Mononuclear cell (primary cell): ENCODE measurements around the gene RNF220. TPM values are rescaled to one million over a fixed set of nuclear protein-coding genes. Genes with fewer than 3 reads are reported as not detected.

ENCODE experiments used
- H3K27me3 ChIP-seq: 2 replicates; pipeline ENCODE4 v1.6.0; 2011; ENCODE audit warnings: low read length, control low read depth; ENCODE audit not compliant: insufficient read depth
- H3K4me1 ChIP-seq: 2 replicates; pipeline ENCODE4 v1.5.1; 2011; ENCODE audit warnings: mild to moderate bottlenecking, low read length, control low read depth; ENCODE audit not compliant: insufficient read depth
- H3K4me3 ChIP-seq: 2 replicates; pipeline ENCODE4 v1.5.1; 2011; ENCODE audit warnings: mild to moderate bottlenecking, low read length, moderate library complexity
- H3K9me3 ChIP-seq: 2 replicates; pipeline ENCODE4 v1.5.1; 2011; ENCODE audit warnings: low read depth, mild to moderate bottlenecking, control low read depth, low read length
- total RNA-seq: library from RNA; depleted of rRNA; stranded (reverse); fragments of >200 nt; gene quantifications from one replicate; pipeline ENCODE4 v1.2.3, GENCODE V29; 2012

Gene RNF220
- 61.4 TPM for total RNA-seq

DNA sequence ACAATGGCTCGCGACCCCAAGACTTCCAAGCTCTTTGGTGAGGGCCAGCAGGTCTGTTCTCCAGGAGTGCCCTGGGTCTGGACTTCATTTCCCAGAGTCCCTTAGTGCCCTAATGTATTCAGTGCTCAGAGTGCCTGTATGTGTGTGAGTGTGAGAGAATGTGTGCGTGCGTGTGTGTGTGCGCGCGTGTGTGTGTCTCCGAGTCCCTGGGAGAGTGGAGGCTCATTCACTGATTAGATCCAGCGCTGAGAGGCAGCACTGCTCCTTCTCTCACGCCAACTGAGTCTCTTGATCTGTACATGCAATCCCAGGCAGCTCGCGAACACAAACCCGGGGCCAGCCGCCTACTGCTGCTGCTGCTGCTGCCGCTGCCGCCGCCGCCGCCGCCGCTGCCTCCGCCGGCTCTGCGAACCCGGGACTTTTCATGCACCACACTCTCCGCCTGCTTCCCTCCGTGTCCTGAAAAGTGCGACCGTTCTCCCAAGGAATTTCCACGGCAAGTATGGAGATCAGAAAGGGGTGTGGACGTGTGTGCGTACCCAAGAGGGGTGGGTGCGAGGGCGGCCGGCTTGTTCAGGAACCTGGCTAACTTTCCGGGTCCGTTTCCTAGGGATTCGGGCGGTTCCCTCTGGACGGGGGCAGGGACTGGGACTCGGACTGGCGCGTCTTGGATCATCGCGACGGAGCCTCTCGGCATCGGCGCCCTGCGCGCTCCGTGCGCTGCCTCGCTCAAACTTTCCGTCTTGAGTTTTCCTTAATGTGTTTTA lies at the start of gene RNF220:
Gene RNF220, plus strand, starts transcription at position 225 of the 767 bp plus-strand sequence.
- Histone ChIP-seq H3K4me3 (peak within 1 kb of the TSS; percentile 43), H3K27me3 (peaks cover 75% of the 10 kb centered on the region), H3K9me3 (no peaks in the 10 kb centered on the region), H3K4me1 (peaks cover 49% of the 10 kb centered on the region)

- Histone ChIP-seq H3K9me3 (no peaks in the 10 kb centered on the region), H3K4me1 (peaks cover 21% of the 10 kb centered on the region), H3K27me3 (no peaks in the 10 kb centered on the region), H3K4me3 (peak overlapping the region; percentile 70)
Observed at GRCh38 chr1:44355582-44356305, 49.3 kb upstream of the RNF220 start.

GRCh38 chr1:44357710-44358109 lies 47.3 kb upstream of the RNF220 start:
- H3K4me3 ChIP-seq = no peak overlapping the region
- no peaks in the 10 kb centered on the region for H3K9me3 ChIP-seq
- no peaks in the 10 kb centered on the region for H3K27me3 ChIP-seq
- H3K4me1 ChIP-seq = peaks cover 21% of the 10 kb centered on the region

- Histone ChIP-seq H3K4me3 (no peak overlapping the region), H3K4me1 (peaks cover 10% of the 10 kb centered on the region), H3K27me3 (no peaks in the 10 kb centered on the region), H3K9me3 (no peaks in the 10 kb centered on the region)
Observed at GRCh38 chr1:44359234-44359935, 45.7 kb upstream of the RNF220 start.

DNA sequence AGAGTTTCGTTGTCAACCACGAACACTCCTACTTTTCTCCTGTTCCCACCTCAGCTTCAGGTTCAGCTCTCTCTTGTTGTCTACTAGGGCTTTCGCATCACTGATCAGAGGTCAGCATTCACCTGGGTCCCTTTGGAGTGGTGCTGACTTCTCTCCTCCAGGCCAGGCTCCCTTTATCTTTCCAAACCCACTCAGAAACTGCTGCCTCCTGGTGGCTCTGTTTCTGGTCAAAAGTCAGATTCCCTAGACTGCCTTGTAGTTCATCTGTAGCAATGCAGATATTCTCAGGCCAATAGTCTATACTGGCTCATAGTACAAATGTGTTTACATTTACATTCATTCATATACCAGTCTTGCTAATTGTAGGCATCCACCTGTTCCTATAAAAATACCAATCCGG lies 43.6 kb upstream of the RNF220 start:
- Histone ChIP-seq H3K4me1 (no peaks in the 10 kb centered on the region), H3K9me3 (no peaks in the 10 kb centered on the region), H3K4me3 (no peak overlapping the region), H3K27me3 (no peaks in the 10 kb centered on the region)

- Histone ChIP-seq H3K9me3 (no peaks in the 10 kb centered on the region), H3K27me3 (no peaks in the 10 kb centered on the region), H3K4me3 (no peak overlapping the region), H3K4me1 (no peaks in the 10 kb centered on the region)
Observed at GRCh38 chr1:44366371-44366975, 38.6 kb upstream of the RNF220 start.

GRCh38 chr1:44367944-44368343 lies 37.1 kb upstream of the RNF220 start:
- Histone ChIP-seq H3K9me3 (no peaks in the 10 kb centered on the region), H3K4me3 (no peak overlapping the region), H3K27me3 (no peaks in the 10 kb centered on the region), H3K4me1 (no peaks in the 10 kb centered on the region)

DNA sequence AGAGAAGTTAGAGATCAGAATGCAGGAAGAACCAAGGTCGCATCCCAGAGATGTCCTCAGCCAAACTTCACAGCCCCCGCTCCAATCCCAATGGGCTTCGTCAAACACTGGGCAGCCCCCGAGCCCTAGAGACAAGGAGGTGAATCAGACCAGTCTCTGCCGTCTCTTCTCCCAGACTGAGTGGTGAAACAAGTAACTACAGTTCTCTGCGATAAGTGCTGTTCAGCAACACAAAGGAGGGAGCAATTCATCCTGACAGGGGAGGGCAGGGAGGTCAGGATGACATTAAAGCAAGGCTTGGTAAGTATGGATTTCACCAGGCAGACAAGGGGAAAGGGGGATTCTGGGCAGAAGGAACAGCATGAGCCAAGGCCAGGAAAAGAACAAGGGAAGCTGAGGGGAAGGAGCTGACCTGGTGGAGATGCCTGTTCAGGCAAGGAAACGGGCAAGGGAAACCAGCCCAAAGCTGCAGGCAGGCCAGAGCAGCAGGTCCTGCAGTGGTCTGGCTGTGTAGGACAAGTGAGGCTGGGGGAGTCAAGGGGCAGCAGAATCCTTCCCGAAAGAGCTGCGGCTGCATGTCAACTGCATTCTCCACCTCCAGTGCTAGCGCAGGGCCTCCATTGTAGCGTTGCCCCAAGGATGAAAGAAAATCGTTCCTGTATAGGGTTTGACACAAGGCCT lies 36.4 kb upstream of the RNF220 start:
- Histone ChIP-seq H3K4me1 (no peaks in the 10 kb centered on the region), H3K9me3 (no peaks in the 10 kb centered on the region), H3K4me3 (no peak overlapping the region), H3K27me3 (no peaks in the 10 kb centered on the region)

DNA sequence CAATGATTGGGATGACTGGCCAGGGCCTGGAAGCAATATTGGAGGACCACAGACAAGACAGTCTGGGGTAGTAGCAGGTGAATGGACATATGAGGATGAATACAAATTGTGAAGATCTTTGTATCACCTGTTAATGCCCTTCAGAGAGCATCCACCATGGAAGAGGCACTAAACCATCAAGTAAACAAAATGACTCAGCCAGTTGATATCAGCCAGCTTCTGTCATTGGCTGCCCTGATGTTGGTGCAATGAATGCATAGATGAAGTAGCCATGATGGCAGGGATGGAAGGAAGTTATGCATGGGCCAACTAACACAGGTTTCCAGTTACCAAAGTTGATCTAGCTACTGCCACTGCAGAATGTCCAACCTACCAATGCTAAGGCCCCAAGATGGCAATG lies 33.8 kb upstream of the RNF220 start:
- no peaks in the 10 kb centered on the region for H3K4me1 ChIP-seq
- no peak overlapping the region for H3K4me3 ChIP-seq
- no peaks in the 10 kb centered on the region for H3K9me3 ChIP-seq
- H3K27me3 ChIP-seq = no peaks in the 10 kb centered on the region

DNA sequence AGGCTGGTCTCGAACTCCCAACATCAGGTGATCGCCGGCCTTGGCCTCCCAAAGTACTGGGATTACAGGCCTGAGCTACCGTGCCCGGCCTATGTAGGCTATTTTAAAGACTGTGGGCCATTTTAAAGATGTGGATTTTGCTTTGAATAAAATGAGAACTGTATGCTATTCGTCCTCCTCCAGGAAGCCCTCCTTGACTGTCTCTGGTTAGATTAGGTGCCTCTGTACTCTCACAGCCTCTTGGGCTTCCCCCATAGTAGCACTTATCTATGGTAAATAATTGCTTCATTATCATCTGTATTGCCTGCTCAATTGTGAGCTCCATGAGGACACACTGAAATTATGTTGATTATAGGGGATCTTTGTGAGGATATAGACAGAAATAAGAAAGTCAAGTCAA lies 29.5 kb upstream of the RNF220 start:
- Histone ChIP-seq H3K9me3 (no peaks in the 10 kb centered on the region), H3K4me3 (no peak overlapping the region), H3K4me1 (no peaks in the 10 kb centered on the region), H3K27me3 (no peaks in the 10 kb centered on the region)

DNA sequence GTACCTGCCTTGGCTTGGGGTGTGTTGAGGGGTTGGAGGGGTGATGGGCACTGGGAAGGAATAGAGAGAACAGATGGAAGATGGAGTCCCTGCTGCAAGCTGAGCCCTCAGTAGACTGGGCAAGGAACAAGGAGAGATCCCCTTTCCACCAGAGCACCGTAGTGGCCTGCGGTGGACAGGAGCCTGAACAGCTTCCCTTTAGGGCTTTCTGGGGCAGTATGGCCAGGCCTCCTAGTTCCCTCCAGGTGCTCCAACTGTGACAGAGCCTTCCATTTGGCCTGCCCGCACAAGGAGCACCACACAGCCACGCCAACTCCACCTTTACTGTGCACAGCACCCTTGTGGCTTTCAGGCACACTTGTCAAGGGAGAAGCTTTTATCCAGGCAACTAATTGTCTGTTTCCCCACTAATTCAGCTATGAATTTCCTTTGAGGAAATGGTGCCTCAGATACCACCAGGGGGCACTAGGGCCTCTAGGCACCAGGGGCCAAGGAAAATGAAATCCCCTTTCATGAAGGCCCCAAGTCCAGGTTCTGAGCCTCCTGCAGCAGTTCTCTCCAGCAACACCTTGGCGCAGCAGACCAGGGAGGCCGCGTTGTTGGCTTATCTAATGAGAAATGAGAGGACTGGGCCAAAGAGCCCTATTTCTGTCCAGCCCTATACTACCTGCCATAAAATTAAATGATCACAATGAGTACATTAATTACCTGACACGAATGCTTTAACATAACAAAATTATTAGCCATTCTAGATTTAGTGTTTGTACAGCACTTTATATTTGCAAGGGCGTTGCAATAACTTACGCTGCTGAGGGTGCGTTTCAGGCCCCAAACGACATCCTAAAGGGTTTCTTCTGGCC lies 26.9 kb upstream of the RNF220 start:
- no peaks in the 10 kb centered on the region for H3K4me1 ChIP-seq
- no peaks in the 10 kb centered on the region for H3K9me3 ChIP-seq
- no peaks in the 10 kb centered on the region for H3K27me3 ChIP-seq
- no peak overlapping the region for H3K4me3 ChIP-seq

GRCh38 chr1:44380666-44381177 lies 24.3 kb upstream of the RNF220 start:
- Histone ChIP-seq H3K4me1 (no peaks in the 10 kb centered on the region), H3K4me3 (no peak overlapping the region), H3K9me3 (no peaks in the 10 kb centered on the region), H3K27me3 (no peaks in the 10 kb centered on the region)

DNA sequence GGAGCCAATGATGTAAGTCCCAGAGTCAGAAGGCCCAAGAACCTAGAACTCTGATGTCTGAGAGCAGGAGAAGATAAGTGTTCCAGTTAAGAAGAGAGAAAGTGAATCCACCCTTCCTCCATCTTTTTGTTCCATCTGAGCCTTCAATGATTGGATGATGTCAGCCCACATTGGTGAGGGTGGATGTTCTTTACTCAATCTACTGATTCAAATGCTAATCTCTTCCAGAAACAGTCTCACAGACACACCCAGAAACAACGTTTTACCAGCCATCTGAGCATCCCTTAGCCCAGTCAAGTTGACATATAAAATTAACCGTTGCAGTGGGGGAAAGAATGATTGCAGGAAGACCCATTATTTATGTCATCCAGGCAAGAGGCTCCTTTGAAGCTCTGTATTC lies 16.5 kb upstream of the RNF220 start:
- Histone ChIP-seq H3K4me1 (no peaks in the 10 kb centered on the region), H3K4me3 (no peak overlapping the region), H3K27me3 (peaks cover 4% of the 10 kb centered on the region), H3K9me3 (no peaks in the 10 kb centered on the region)

GRCh38 chr1:44389437-44389836 lies 15.6 kb upstream of the RNF220 start:
- Histone ChIP-seq H3K4me1 (no peaks in the 10 kb centered on the region), H3K27me3 (peaks cover 6% of the 10 kb centered on the region), H3K9me3 (no peaks in the 10 kb centered on the region), H3K4me3 (no peak overlapping the region)
